BLaER1 (cell line): ENCODE results near the gene ZBTB46.

Experiments used
- H3K27ac ChIP-seq: shearing (Covaris generic); formaldehyde crosslinking; 2 replicates; pipeline ENCODE4 v1.8.1; 2022
- H3K27me3 ChIP-seq: shearing (Covaris generic); formaldehyde crosslinking; 2 replicates; pipeline ENCODE4 v1.8.1; 2022
- H3K36me3 ChIP-seq: shearing (Covaris generic); formaldehyde crosslinking; 2 replicates; pipeline ENCODE4 v1.8.1; 2022
- H3K4me1 ChIP-seq: shearing (Covaris generic); formaldehyde crosslinking; 2 replicates; pipeline ENCODE4 v1.8.1; 2022
- H3K4me2 ChIP-seq: shearing (Covaris generic); formaldehyde crosslinking; 2 replicates; pipeline ENCODE4 v1.8.1; 2022
- H3K4me3 ChIP-seq: shearing (Covaris generic); formaldehyde crosslinking; 2 replicates; pipeline ENCODE4 v1.8.1; 2022
- H3K9ac ChIP-seq: shearing (Covaris generic); formaldehyde crosslinking; 2 replicates; pipeline ENCODE4 v1.8.1; 2022
- H3K9me3 ChIP-seq: shearing (Covaris generic); formaldehyde crosslinking; 2 replicates; pipeline ENCODE4 v1.8.1; 2022
- H4K20me1 ChIP-seq: shearing (Covaris generic); formaldehyde crosslinking; 2 replicates; pipeline ENCODE4 v1.8.1; 2022
- Cebpa-rat ChIP-seq: shearing (Covaris generic); IDR thresholded peaks from 2 replicates; pipeline ENCODE4 v1.8.1; 2022

Gene ZBTB46

GRCh38 chr20:63765082-63765873, 65.8 kb downstream of the ZBTB46 start:
- H3K4me1 ChIP-seq, result peaks cover 8% of the 10 kb centered on the region
- no peaks in the 10 kb centered on the region for H3K9me3 ChIP-seq
- H3K27me3 ChIP-seq, result no peaks in the 10 kb centered on the region
- H3K36me3 ChIP-seq, result no peaks in the 10 kb centered on the region
- H3K4me3 ChIP-seq, result no peak overlapping the region
- no peak for TF ChIP-seq Cebpa-rat
- H4K20me1 ChIP-seq, result no peaks in the 10 kb centered on the region
- no peak overlapping the region for H3K4me2 ChIP-seq
- no peak overlapping the region for H3K9ac ChIP-seq
- H3K27ac ChIP-seq, result no peak overlapping the region

- no peak overlapping the region for H3K4me2 ChIP-seq
- H3K4me1 ChIP-seq, result peaks cover 10% of the 10 kb centered on the region
- H3K9ac ChIP-seq, result no peak overlapping the region
- no peak overlapping the region for H3K4me3 ChIP-seq
- H3K27me3 ChIP-seq, result no peaks in the 10 kb centered on the region
- no peak for TF ChIP-seq Cebpa-rat
- no peaks in the 10 kb centered on the region for H3K9me3 ChIP-seq
- no peaks in the 10 kb centered on the region for H3K36me3 ChIP-seq
- no peak overlapping the region for H3K27ac ChIP-seq
- H4K20me1 ChIP-seq, result no peaks in the 10 kb centered on the region
Measured at GRCh38 chr20:63759377-63759901, 71.6 kb downstream of the ZBTB46 start.

- H3K9me3 ChIP-seq, result no peaks in the 10 kb centered on the region
- H4K20me1 ChIP-seq, result no peaks in the 10 kb centered on the region
- no peak overlapping the region for H3K9ac ChIP-seq
- no peaks in the 10 kb centered on the region for H3K27me3 ChIP-seq
- H3K36me3 ChIP-seq, result no peaks in the 10 kb centered on the region
- H3K4me1 ChIP-seq, result peaks cover 14% of the 10 kb centered on the region
- H3K4me3 ChIP-seq, result no peak overlapping the region
- H3K27ac ChIP-seq, result no peak overlapping the region
- H3K4me2 ChIP-seq, result no peak overlapping the region
- TF ChIP-seq Cebpa-rat, result no peak
Measured at GRCh38 chr20:63758152-63758551, 72.9 kb downstream of the ZBTB46 start.

GRCh38 chr20:63756648-63756991, 74.4 kb downstream of the ZBTB46 start:
- H3K36me3 ChIP-seq, result no peaks in the 10 kb centered on the region
- no peak for TF ChIP-seq Cebpa-rat
- no peaks in the 10 kb centered on the region for H4K20me1 ChIP-seq
- H3K4me1 ChIP-seq, result peaks cover 23% of the 10 kb centered on the region
- peak overlapping the region; percentile 15 for H3K4me2 ChIP-seq
- H3K4me3 ChIP-seq, result no peak overlapping the region
- H3K27me3 ChIP-seq, result no peaks in the 10 kb centered on the region
- H3K27ac ChIP-seq, result no peak overlapping the region
- H3K9ac ChIP-seq, result no peak overlapping the region
- H3K9me3 ChIP-seq, result no peaks in the 10 kb centered on the region

- H3K36me3 ChIP-seq, result no peaks in the 10 kb centered on the region
- H3K4me2 ChIP-seq, result peak overlapping the region; percentile 15
- H3K27ac ChIP-seq, result no peak overlapping the region
- peaks cover 27% of the 10 kb centered on the region for H3K4me1 ChIP-seq
- H4K20me1 ChIP-seq, result no peaks in the 10 kb centered on the region
- no peak overlapping the region for H3K4me3 ChIP-seq
- TF ChIP-seq Cebpa-rat, result no peak
- no peak overlapping the region for H3K9ac ChIP-seq
- H3K9me3 ChIP-seq, result no peaks in the 10 kb centered on the region
- no peaks in the 10 kb centered on the region for H3K27me3 ChIP-seq
Measured at GRCh38 chr20:63755933-63756647, 75.0 kb downstream of the ZBTB46 start.

- H3K4me1 ChIP-seq, result peaks cover 48% of the 10 kb centered on the region
- no peaks in the 10 kb centered on the region for H4K20me1 ChIP-seq
- no peaks in the 10 kb centered on the region for H3K36me3 ChIP-seq
- no peak overlapping the region for H3K4me3 ChIP-seq
- no peaks in the 10 kb centered on the region for H3K9me3 ChIP-seq
- no peaks in the 10 kb centered on the region for H3K27me3 ChIP-seq
- TF ChIP-seq Cebpa-rat, result no peak
- no peak overlapping the region for H3K4me2 ChIP-seq
- no peak overlapping the region for H3K9ac ChIP-seq
- no peak overlapping the region for H3K27ac ChIP-seq
Measured at GRCh38 chr20:63754008-63754407, 77.1 kb downstream of the ZBTB46 start.

GRCh38 chr20:63753381-63753780, 77.7 kb downstream of the ZBTB46 start:
- Histone ChIP-seq H3K9me3 (no peaks in the 10 kb centered on the region), H4K20me1 (no peaks in the 10 kb centered on the region), H3K27me3 (no peaks in the 10 kb centered on the region), H3K4me2 (no peak overlapping the region; the same call in 1 of the 2 replicates), H3K9ac (no peak overlapping the region), H3K4me3 (no peak overlapping the region), H3K27ac (no peak overlapping the region), H3K36me3 (no peaks in the 10 kb centered on the region), H3K4me1 (peaks cover 54% of the 10 kb centered on the region)
- no peak for TF ChIP-seq Cebpa-rat

- no peaks in the 10 kb centered on the region for H3K27me3 ChIP-seq
- no peak for TF ChIP-seq Cebpa-rat
- no peak overlapping the region for H3K27ac ChIP-seq
- no peak overlapping the region for H3K9ac ChIP-seq
- no peaks in the 10 kb centered on the region for H3K9me3 ChIP-seq
- no peak overlapping the region for H3K4me3 ChIP-seq
- no peaks in the 10 kb centered on the region for H3K36me3 ChIP-seq
- peak overlapping the region; percentile 48 for H3K4me2 ChIP-seq
- no peaks in the 10 kb centered on the region for H4K20me1 ChIP-seq
- peaks cover 62% of the 10 kb centered on the region for H3K4me1 ChIP-seq
Measured at GRCh38 chr20:63752411-63753101, 78.5 kb downstream of the ZBTB46 start.

GRCh38 chr20:63751471-63752271, 79.4 kb downstream of the ZBTB46 start:
- no peak for TF ChIP-seq Cebpa-rat
- peak overlapping the region; percentile 46; the same call in 1 of the 2 replicates for H3K4me3 ChIP-seq

More at GRCh38 chr20:63751471-63752271, 79.4 kb downstream of the ZBTB46 start:
- Histone ChIP-seq H3K27me3 (no peaks in the 10 kb centered on the region), H3K9ac (peak overlapping the region; percentile 66; the same call in 1 of the 2 replicates), H4K20me1 (no peaks in the 10 kb centered on the region), H3K4me1 (peaks cover 66% of the 10 kb centered on the region), H3K27ac (peak overlapping the region; percentile 72), H3K36me3 (no peaks in the 10 kb centered on the region), H3K4me2 (peak overlapping the region; percentile 93), H3K9me3 (no peaks in the 10 kb centered on the region)
